GM12873 (cell line): ENCODE measurements around the gene TECR.

Source experiments
- TF ChIP-seq, protein P1 (sequence below): IDR thresholded peaks from 2 replicates; pipeline ENCODE4 v1.5.1; 2012; ENCODE audit warnings: low read depth, mild to moderate bottlenecking, moderate library complexity, low read length, control low read depth; ENCODE audit not compliant: insufficient read depth; ENCODE audit errors: missing control alignments

Gene TECR

DNA sequence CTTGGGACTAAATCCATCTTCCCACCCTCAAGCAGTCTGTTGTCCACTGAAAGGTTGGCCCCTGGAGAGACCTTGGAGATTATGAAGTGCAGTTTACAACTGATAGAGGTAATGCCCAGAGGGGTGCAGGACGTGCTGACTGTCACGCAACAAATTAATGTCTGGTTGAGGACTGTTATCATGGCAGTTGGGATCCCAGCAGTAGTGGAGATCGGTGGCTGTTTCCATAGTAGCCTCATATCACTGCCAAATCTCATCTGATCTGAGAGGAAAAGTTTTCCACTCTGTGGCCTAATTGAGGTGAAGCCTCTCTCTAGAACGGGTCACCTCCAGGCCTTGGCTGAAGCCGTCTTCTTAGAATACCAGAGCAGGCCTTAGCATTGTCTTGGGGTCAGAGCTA, 4.1 kb downstream of the TECR start:
- TF ChIP-seq, protein P1, sequence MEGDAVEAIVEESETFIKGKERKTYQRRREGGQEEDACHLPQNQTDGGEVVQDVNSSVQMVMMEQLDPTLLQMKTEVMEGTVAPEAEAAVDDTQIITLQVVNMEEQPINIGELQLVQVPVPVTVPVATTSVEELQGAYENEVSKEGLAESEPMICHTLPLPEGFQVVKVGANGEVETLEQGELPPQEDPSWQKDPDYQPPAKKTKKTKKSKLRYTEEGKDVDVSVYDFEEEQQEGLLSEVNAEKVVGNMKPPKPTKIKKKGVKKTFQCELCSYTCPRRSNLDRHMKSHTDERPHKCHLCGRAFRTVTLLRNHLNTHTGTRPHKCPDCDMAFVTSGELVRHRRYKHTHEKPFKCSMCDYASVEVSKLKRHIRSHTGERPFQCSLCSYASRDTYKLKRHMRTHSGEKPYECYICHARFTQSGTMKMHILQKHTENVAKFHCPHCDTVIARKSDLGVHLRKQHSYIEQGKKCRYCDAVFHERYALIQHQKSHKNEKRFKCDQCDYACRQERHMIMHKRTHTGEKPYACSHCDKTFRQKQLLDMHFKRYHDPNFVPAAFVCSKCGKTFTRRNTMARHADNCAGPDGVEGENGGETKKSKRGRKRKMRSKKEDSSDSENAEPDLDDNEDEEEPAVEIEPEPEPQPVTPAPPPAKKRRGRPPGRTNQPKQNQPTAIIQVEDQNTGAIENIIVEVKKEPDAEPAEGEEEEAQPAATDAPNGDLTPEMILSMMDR = no peak

DNA sequence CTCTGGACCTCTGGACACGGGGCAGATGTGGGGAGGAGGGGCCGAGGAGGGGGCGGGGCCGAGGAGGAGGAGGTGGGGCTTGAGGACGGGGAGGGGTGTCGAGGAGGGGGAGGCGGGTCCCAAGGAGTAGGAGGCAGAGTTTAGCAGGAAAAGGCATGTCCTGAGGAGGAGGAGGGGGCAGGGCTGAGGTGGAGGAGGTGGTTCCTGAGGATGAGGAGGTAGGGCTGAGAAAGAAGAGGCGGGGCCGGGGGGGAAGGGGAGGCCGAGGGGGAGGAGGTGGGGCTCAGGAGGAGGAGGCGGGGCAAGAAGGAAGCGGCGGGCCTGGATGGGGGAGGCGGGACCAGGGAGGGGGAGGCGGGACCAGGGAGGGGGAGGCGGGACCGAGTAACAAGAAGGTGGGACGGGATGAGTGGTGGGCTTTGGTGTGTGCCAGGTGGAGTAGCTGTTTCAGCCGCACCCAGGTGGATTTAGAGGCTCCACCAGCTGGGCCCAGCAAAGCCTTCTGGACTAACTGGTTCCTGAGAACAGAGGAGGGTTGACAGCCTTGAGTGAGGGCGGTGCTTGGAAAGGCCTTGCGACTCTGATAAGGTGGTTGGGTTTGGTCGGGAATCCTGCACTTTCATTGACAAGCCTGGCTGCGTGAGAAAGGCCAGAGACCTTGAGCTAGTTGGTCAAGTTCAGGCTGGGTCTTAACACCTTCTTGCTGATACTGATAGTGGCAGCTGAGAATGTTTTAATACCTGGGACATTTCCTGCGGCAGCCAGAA, 7.7 kb downstream of the TECR start:
- TF ChIP-seq, protein P1 = no peak

DNA sequence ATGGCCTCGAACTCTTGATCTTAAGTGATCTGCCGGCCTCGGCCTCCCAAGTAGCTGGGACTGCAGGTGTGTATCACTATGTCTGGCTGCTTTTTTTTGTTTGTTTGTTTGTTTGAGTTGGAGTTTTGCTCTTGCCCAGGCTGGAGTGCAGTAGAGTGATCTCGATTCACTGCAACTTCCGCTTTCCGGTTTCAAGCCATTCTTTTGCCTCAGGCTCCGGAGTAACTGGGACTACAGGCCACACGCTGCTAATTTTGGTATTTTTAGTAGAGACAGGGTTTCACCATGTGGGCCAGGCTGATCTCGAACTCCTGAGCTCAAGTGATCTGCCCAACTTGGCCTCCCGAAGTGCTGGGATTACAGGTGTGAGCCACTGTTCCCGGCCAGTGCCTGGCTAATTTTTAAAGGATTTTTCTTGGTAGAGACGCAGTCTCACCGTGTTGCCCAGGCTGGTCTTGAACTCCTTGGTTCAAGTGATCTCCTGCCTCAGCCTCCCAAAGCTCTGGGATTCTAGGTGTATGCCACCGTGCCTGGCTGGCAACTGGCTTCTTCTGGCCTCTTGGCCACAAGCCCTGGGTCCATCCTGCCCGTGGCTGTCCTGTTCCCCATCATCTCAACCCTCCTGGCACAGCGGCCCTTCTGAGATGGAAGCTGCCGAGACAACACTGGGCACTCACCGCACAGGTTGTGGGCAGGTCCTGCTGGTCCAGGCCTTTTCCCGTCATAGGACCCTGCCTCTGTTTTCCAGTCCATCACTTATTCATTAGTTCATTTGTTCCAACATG, 11.5 kb downstream of the TECR start:
- TF ChIP-seq, protein P1 = no peak

DNA sequence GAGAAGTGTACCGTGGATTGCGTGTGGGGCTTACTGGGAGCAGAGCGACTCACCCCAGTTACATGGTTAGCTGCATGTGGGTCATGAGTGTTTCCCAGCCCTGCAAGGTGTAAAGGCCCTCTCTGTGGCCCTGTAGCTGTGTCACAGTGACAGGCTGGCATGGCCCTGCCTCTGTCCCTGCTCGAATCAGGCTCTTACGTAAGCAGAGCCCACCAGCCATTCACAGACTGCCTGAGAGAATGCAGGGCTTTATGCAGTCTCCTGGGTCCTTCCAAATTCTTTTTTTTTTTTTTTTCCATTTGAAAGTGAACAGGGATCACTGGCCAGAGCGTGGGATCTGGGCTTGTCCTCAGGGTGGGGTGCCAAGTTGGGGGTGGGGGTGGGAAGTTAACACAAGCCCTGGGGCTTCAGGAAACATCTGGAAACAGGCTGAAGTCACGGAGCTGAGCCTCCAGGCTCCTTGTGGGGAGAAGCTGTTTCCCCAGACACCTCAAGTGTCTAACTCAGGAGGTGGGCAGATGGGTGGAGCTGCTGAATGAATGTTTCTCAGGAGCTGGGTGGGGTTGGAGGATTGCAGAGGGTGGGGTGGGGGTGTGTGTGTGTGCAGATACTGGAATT, 13.4 kb downstream of the TECR start:
- TF ChIP-seq, protein P1 = no peak

DNA sequence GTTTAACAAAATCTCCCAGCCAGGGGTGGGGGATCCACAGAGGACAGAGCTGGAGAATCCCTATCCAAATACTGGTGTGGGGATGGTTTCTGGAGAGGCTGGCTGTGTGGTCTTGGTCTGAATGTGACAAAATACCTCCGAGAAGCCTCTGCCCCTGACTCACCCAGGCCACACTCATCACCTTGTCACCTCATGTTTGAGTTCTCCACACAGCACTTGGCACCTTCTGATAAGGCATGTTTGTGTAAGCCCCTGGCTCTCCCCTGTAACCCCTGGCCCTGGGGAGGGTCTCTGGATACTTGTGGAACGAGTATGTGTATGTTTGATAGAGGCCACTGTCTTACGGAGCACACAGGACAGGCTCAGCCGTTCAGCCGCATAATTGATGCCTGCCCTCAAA, 14.7 kb downstream of the TECR start:
- TF ChIP-seq, protein P1 = no peak

DNA sequence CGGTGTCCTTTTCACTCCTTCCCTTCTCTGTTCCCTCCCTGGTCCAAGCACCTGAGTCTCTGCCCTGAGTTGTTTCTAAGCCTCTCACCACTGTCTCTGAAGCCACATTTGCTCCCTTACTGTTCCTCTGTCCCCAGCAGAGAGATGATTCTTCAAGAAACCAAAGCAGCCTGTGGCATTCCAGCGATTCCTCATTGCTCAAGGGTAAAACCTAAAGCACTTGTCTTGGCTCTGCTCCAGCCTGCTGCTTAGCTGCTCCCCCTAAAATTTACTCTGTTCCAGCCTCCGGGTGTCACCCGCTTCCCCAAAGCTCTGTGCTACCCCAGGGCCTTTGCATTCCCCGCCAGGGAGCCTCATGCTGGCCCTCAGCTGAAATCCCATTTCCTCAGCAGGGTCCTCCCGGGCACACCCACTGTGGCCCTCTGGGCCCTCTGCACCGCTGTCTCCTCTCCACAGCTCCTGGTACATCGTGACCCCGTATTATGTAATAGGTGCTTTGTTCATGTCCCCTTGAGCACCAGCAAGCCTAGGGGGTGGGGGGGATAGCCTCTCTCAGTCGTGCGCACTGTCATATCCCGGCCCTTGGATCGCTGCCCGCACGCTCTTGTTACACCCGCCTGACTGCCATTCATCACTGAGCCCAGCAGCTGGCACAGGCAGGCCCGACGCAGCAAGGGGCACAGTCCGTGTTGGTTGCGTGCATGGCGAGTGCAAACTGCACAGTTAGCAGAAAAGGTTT, 15.8 kb downstream of the TECR start:
- TF ChIP-seq, protein P1 = no peak
